A673 (cell line): ENCODE data around the gene PVALEF.

Experiments
- EZH2 ChIP-seq: fragments of 200-600 bp; sonication (generic); IDR thresholded peaks from 2 replicates; pipeline ENCODE4 v1.6.1; 2017; ENCODE audit warnings: borderline replicate concordance, low read depth, mild to moderate bottlenecking, mixed read lengths, antibody characterized with exemption, low read length; ENCODE audit not compliant: poor library complexity, severe bottlenecking
- TF ChIP-seq, protein P1 (sequence below): fragments of 300-800, 200-600 bp; sonication (generic); conservative IDR thresholded peaks from 2 replicates; pipeline ENCODE4 v1.5.1; 2017; ENCODE audit warnings: low read depth, mild to moderate bottlenecking, antibody characterized with exemption, low read length, moderate library complexity, mixed read lengths

- TF ChIP-seq, protein P1, sequence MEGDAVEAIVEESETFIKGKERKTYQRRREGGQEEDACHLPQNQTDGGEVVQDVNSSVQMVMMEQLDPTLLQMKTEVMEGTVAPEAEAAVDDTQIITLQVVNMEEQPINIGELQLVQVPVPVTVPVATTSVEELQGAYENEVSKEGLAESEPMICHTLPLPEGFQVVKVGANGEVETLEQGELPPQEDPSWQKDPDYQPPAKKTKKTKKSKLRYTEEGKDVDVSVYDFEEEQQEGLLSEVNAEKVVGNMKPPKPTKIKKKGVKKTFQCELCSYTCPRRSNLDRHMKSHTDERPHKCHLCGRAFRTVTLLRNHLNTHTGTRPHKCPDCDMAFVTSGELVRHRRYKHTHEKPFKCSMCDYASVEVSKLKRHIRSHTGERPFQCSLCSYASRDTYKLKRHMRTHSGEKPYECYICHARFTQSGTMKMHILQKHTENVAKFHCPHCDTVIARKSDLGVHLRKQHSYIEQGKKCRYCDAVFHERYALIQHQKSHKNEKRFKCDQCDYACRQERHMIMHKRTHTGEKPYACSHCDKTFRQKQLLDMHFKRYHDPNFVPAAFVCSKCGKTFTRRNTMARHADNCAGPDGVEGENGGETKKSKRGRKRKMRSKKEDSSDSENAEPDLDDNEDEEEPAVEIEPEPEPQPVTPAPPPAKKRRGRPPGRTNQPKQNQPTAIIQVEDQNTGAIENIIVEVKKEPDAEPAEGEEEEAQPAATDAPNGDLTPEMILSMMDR, result 0 out of 2 replicates have a peak, but pooled peaks have one; percentile 23
- TF ChIP-seq EZH2, result no peak
Observed at GRCh38 chr17:81176666-81177065, 11.4 kb downstream of the PVALEF start.
